WERI-Rb-1 (cell line): ENCODE measurements around the gene ASB14.
"Not testable (repeated sequence)": the region's sequence is repeated elsewhere in the genome, so short reads cannot be mapped to it uniquely, and the experiment has no call there.

Source experiments
- DNase-seq: peaks from one replicate; pipeline ENCODE4 v3.0.0-alpha.2; 2020
- H3K27ac ChIP-seq: fragments of 250-450 bp; sonication (Bioruptor Pico); 2 replicates; pipeline ENCODE4 v1.5.1; 2020; ENCODE audit warnings: mild to moderate bottlenecking, moderate library complexity
- H3K27me3 ChIP-seq: fragments of 250-450 bp; sonication (Bioruptor Pico); 2 replicates; pipeline ENCODE4 v1.5.1; 2021; ENCODE audit warnings: mild to moderate bottlenecking, low read depth, moderate library complexity; ENCODE audit not compliant: insufficient read depth, severe bottlenecking
- H3K36me3 ChIP-seq: fragments of 250-450 bp; sonication (Bioruptor Pico); 2 replicates; pipeline ENCODE4 v1.5.1; 2020; ENCODE audit warnings: mild to moderate bottlenecking, moderate library complexity
- H3K4me3 ChIP-seq: 2 replicates; pipeline ENCODE4 v1.5.1; 2011; ENCODE audit warnings: low read depth, mild to moderate bottlenecking, control low read depth, low read length
- H3K9me3 ChIP-seq: fragments of 250-450 bp; sonication (Bioruptor Pico); 2 replicates; pipeline ENCODE4 v1.5.1; 2021; ENCODE audit warnings: mild to moderate bottlenecking, moderate library complexity; ENCODE audit not compliant: severe bottlenecking
- TF ChIP-seq, protein P1 (sequence below): IDR thresholded peaks from 2 replicates; pipeline ENCODE4 v1.5.1; 2011; ENCODE audit warnings: low read depth, mild to moderate bottlenecking, control low read depth, inconsistent platforms, low read length

The ASB14 gene

GRCh38 chr3:57292159-57292896, at the start of gene ASB14:
TSS of gene ASB14 (minus strand) at chr3:57292685. CDS start at chr3:57292033, 652 bp downstream.
- TF ChIP-seq, protein P1, sequence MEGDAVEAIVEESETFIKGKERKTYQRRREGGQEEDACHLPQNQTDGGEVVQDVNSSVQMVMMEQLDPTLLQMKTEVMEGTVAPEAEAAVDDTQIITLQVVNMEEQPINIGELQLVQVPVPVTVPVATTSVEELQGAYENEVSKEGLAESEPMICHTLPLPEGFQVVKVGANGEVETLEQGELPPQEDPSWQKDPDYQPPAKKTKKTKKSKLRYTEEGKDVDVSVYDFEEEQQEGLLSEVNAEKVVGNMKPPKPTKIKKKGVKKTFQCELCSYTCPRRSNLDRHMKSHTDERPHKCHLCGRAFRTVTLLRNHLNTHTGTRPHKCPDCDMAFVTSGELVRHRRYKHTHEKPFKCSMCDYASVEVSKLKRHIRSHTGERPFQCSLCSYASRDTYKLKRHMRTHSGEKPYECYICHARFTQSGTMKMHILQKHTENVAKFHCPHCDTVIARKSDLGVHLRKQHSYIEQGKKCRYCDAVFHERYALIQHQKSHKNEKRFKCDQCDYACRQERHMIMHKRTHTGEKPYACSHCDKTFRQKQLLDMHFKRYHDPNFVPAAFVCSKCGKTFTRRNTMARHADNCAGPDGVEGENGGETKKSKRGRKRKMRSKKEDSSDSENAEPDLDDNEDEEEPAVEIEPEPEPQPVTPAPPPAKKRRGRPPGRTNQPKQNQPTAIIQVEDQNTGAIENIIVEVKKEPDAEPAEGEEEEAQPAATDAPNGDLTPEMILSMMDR = no peak
- H3K4me3 ChIP-seq = no peak within 1 kb of the TSS
- DNase-seq = no peak
- no peaks in the 10 kb centered on the region for H3K36me3 ChIP-seq
- H3K27me3 ChIP-seq = no peaks in the 10 kb centered on the region
- H3K27ac ChIP-seq = no peak within 1 kb of the TSS
- H3K9me3 ChIP-seq = no peaks in the 10 kb centered on the region

DNA sequence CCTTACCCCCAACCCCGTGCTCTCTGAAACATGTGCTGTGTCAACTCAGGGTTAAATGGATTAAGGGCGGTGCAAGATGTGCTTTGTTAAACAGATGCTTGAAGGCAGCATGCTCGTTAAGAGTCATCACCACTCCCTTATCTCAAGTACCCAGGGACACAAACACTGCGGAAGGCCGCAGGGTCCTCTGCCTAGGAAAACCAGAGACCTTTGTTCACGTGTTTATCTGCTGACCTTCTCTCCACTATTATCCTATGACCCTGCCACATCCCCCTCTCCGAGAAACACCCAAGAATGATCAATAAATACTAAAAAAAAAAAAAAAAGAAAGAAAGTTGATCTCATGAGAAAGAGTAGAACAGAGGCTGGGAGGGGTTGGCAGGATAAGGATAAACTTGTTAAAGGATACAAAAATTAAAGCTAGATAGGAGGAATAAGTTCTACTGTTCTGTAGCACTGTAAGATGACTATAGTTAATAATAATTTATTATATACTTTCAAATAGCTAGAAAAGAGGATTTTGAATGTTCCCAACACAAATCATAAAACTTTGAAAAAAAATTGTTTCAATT, 46.7 kb upstream of the ASB14 start:
- not testable (repeated sequence) for H3K27ac ChIP-seq, DNase-seq, H3K4me3 ChIP-seq, H3K36me3 ChIP-seq, H3K9me3 ChIP-seq, H3K27me3 ChIP-seq

GRCh38 chr3:57338272-57339070, 46.0 kb upstream of the ASB14 start:
- H3K9me3 ChIP-seq, H3K27me3 ChIP-seq: not testable (repeated sequence)

GRCh38 chr3:57335283-57335938, 42.9 kb upstream of the ASB14 start:
- H3K36me3 ChIP-seq = no peaks in the 10 kb centered on the region
- no peaks in the 10 kb centered on the region for H3K27me3 ChIP-seq
- H3K9me3 ChIP-seq = no peaks in the 10 kb centered on the region
- DNase-seq = no peak
- H3K4me3 ChIP-seq = no peak overlapping the region
- TF ChIP-seq, protein P1 = no peak
- no peak overlapping the region for H3K27ac ChIP-seq

More at GRCh38 chr3:57338272-57339070, 46.0 kb upstream of the ASB14 start:
- H3K4me3 ChIP-seq, DNase-seq, H3K36me3 ChIP-seq, H3K27ac ChIP-seq: not testable (repeated sequence)

DNA sequence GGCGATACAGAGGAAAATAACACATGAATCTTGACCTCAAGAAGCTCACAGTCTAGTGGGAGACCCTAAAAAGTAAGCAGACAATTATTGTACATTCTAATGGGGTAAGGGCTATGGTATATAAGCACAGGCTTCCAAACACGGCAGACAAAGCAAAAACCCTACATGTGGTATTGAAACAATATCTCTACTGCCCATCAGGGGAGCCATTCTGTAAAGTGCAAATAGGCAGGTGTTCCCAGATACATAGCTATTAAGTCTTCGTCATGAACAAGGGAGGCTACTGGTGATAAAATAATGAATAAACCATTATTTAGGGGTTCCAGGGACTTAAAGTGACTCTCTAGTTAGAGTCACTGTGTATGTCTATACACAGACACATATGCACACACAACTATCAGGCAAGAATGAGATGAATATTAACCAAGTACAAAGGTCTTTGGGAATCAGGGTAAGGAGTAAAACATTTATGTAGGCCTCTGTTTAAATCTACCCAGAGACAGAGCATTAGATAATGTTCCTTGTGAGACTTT, 38.7 kb upstream of the ASB14 start:
- no peak overlapping the region for H3K4me3 ChIP-seq
- H3K9me3 ChIP-seq = no peaks in the 10 kb centered on the region
- no peak for DNase-seq
- no peaks in the 10 kb centered on the region for H3K27me3 ChIP-seq
- H3K27ac ChIP-seq = no peak overlapping the region
- no peaks in the 10 kb centered on the region for H3K36me3 ChIP-seq
- TF ChIP-seq, protein P1 = no peak

- H3K27ac ChIP-seq, DNase-seq, H3K36me3 ChIP-seq, H3K27me3 ChIP-seq, H3K9me3 ChIP-seq, H3K4me3 ChIP-seq: not testable (repeated sequence)
Observed at GRCh38 chr3:57326498-57326897, 34.0 kb upstream of the ASB14 start.

DNA sequence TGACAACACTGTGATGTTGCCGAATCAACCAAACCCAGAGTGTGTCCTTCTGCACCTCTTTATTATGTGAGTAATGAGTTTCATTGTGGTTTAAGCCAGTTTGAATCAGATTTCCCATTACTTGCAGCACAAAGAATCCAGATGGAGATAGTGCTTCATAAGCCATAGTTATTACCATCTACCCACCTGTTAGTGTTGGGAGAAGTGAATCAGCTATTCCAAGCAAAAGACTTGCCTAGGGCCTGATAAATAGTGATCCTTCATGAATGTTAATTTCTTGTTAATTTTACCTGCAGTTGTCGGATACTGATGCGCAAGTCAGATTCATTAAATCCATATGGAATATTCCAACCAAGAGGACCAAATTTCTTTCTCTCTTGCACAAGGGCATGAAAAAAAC, 21.7 kb upstream of the ASB14 start:
- no peaks in the 10 kb centered on the region for H3K27me3 ChIP-seq
- peaks cover 6% of the 10 kb centered on the region for H3K9me3 ChIP-seq
- TF ChIP-seq, protein P1 = no peak
- no peak overlapping the region for H3K27ac ChIP-seq
- H3K36me3 ChIP-seq = no peaks in the 10 kb centered on the region
- DNase-seq = no peak
- no peak overlapping the region for H3K4me3 ChIP-seq
